Esophagus muscularis mucosa (tissue), 4 donors: Measurements from ENCODE around the gene TMED10. TPM values are rescaled to one million over a fixed set of nuclear protein-coding genes. Genes with fewer than 3 reads are reported as not detected.

Experiments used
- DNase-seq: peaks from one replicate; pipeline ENCODE4 v3.0.0-alpha.2; 2017; ENCODE audit errors: extremely low spot score
- H3K27ac ChIP-seq, 4 donors: fragments of 200-600 bp; sonication (generic); replicated peaks in 1 of 4; 1 replicate in 3 of 4; 2 replicates in 1 of 4; pipeline ENCODE4 v1.5.1; 2016 to 2019; ENCODE audit warnings: mild to moderate bottlenecking in 1 of 4
- H3K27me3 ChIP-seq, 4 donors: fragments of 200-600 bp; sonication (generic); one replicate each; pipeline versions ENCODE4 v1.5.1 to v1.6.0; 2016 to 2019
- H3K36me3 ChIP-seq, 4 donors: fragments of 200-600 bp; sonication (generic); one replicate each; pipeline ENCODE4 v1.5.1; 2016 to 2019
- H3K4me1 ChIP-seq, 4 donors: fragments of 200-600 bp; sonication (generic); one replicate each; pipeline ENCODE4 v1.5.1; 2016 to 2019
- H3K4me3 ChIP-seq, 4 donors: fragments of 200-600 bp; sonication (generic); 1 replicate in 2 of 4; 2 replicates in 2 of 4; pipeline ENCODE4 v1.5.1; 2016 to 2019; ENCODE audit warnings: mild to moderate bottlenecking in 4 of 4, moderate library complexity in 1 of 4
- H3K9me3 ChIP-seq, 4 donors: fragments of 200-600 bp; sonication (generic); 1 replicate in 3 of 4; 2 replicates in 1 of 4; pipeline ENCODE4 v1.5.1; 2016 to 2019
- EP300 ChIP-seq: sonication (generic); formaldehyde crosslinking; IDR thresholded peaks from one replicate; pipeline ENCODE4 v1.6.1; 2017; ENCODE audit warnings: antibody characterized with exemption
- POLR2A ChIP-seq: fragments of 450-650 bp; IDR thresholded peaks from one replicate; pipeline ENCODE4 v1.6.1; 2017; ENCODE audit warnings: antibody characterized with exemption, moderate library complexity, mild to moderate bottlenecking, low read depth
- POLR2AphosphoS5 ChIP-seq, 2 donors: sonication (generic); formaldehyde crosslinking; IDR thresholded peaks; one replicate each; pipeline ENCODE4 v1.6.1; 2017; ENCODE audit warnings: antibody characterized with exemption in 2 of 2
- WGBS: methylation state at CpG from one replicate; pipeline ENCODE4 v1.1.5; 2018; 5-methylcytosine and 5-hydroxymethylcytosine counted together
- intact Hi-C: fragments of 100-400 bp; cut with DNase I; formaldehyde crosslinking; loops from one replicate; pipeline ENCODE4 v1.15.1; 2023
- total RNA-seq, 4 donors: library from RNA; depleted of rRNA; stranded (reverse); fragments of >200 nt; gene quantifications; one replicate each; pipeline versions ENCODE4 v1.1.0 to v1.2.1, GENCODE V29; 2016
- TF ChIP-seq, protein P1 (sequence below), 3 experiments: fragments of 200-600 bp in 2 of 3; fragments of 450-650 bp in 1 of 3; sonication (generic) in 2 of 3; IDR thresholded peaks; one replicate each; pipeline ENCODE4 v1.5.1; 2017 to 2019; ENCODE audit warnings: antibody characterized with exemption in 3 of 3, mild to moderate bottlenecking in 2 of 3, moderate library complexity in 1 of 3

The TMED10 gene
- total RNA-seq, 4 donors from 2014 or later: 115 to 164 (median 129) TPM

DNA sequence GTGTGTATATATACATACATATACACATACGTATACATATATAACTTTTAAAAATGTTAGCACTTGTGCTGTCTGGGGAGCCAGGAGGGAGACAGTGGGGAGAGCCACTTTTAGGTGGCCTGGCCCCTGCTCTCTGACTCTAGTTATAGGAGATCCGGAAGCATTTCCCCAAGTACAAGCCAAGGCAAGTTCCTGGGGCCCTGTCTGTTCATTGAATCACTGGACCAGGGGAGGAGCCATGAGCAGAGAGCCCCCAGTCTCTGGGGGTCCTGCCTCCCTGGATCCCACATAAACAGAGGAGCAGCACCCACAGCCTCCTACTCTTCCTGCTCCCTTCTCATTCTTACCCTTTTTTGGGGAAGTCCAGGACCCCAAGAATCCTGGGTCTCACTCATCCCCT, 45.4 kb upstream of the TMED10 start:
- H3K4me3 ChIP-seq: no peak overlapping the region
- no peaks in the 10 kb centered on the region for H3K27me3 ChIP-seq
- no peaks in the 10 kb centered on the region for H3K9me3 ChIP-seq
- TF ChIP-seq POLR2A (no peak), POLR2AphosphoS5 (IDR thresholded peaks at IDR 0.05) (no peak), EP300 (no peak)
- TF ChIP-seq, protein P1, sequence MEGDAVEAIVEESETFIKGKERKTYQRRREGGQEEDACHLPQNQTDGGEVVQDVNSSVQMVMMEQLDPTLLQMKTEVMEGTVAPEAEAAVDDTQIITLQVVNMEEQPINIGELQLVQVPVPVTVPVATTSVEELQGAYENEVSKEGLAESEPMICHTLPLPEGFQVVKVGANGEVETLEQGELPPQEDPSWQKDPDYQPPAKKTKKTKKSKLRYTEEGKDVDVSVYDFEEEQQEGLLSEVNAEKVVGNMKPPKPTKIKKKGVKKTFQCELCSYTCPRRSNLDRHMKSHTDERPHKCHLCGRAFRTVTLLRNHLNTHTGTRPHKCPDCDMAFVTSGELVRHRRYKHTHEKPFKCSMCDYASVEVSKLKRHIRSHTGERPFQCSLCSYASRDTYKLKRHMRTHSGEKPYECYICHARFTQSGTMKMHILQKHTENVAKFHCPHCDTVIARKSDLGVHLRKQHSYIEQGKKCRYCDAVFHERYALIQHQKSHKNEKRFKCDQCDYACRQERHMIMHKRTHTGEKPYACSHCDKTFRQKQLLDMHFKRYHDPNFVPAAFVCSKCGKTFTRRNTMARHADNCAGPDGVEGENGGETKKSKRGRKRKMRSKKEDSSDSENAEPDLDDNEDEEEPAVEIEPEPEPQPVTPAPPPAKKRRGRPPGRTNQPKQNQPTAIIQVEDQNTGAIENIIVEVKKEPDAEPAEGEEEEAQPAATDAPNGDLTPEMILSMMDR (IDR thresholded peaks at IDR 0.05): no peak
- no peak overlapping the region for H3K27ac ChIP-seq
- intact Hi-C loops: no loop called here
- WGBS: 87% methylated on average over 2 of the region's 2 CpGs
- no peak for DNase-seq
- H3K36me3 ChIP-seq: no peaks in the 10 kb centered on the region
- peaks cover 0 to 6% (median 0%) of the 10 kb centered on the region in 4 donors for H3K4me1 ChIP-seq

GRCh38 chr14:75220156-75220555, 43.7 kb upstream of the TMED10 start:
- 75% methylated on average over 8 of the region's 9 CpGs for WGBS
- Histone ChIP-seq H3K27me3 (no peaks in the 10 kb centered on the region), H3K4me3 (no peak overlapping the region), H3K36me3 (no peaks in the 10 kb centered on the region), H3K27ac (no peak overlapping the region), H3K9me3 (no peaks in the 10 kb centered on the region), H3K4me1 (peaks cover 0 to 6% (median 0%) of the 10 kb centered on the region in 4 donors)
- intact Hi-C loops: no loop called here
- DNase-seq: no peak
- TF ChIP-seq EP300: no peak
- TF ChIP-seq POLR2AphosphoS5 (IDR thresholded peaks at IDR 0.05): no peak
- TF ChIP-seq POLR2A: no peak
- TF ChIP-seq, protein P1 (IDR thresholded peaks at IDR 0.05): no peak

DNA sequence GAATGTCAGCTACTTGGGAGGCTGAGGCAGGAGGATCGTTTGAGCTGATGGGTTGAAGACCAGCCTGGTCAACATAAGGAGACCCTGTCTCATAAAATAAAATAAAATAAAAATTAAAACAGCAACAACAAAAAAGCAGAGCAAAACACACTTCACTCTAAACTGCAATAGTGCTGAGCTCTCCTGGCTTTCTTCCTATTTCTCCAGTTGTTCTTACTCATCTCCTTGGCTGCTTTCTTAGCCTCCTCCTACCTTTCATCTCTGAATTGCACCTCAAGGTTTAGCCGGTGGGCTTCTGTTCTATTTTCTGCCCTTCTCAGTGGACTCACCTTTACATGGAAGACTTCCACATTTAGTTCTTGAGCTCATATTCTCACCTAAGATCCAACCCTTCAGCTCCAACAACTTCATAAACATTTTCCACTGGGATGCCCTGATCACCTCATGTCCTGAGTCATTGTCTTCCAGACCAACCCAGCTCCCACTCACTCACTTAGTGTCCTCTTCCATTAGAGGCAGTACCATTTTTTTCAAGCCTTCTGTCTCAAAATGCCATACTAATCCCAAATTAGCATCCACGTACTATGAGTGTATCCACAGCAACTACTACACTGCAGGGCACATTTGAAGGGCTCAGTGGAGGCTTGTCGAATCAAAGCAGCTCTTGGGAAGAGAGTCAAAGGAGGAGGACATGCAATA, 41.2 kb upstream of the TMED10 start:
- DNase-seq: no peak
- TF ChIP-seq POLR2AphosphoS5 (IDR thresholded peaks at IDR 0.05) (no peak), EP300 (no peak), POLR2A (no peak)
- TF ChIP-seq, protein P1 (IDR thresholded peaks at IDR 0.05): no peak
- H3K36me3 ChIP-seq: no peaks in the 10 kb centered on the region
- H3K27me3 ChIP-seq: no peaks in the 10 kb centered on the region
- H3K4me1 ChIP-seq: peaks cover 0 to 3% (median 0%) of the 10 kb centered on the region in 4 donors
- intact Hi-C loops: no loop called here
- H3K4me3 ChIP-seq: no peak overlapping the region
- WGBS: 74% methylated on average over 4 of the region's 4 CpGs
- no peak overlapping the region for H3K27ac ChIP-seq
- H3K9me3 ChIP-seq: no peaks in the 10 kb centered on the region

GRCh38 chr14:75216427-75217006, 40.1 kb upstream of the TMED10 start:
- Histone ChIP-seq H3K27me3 (no peaks in the 10 kb centered on the region), H3K9me3 (no peaks in the 10 kb centered on the region), H3K36me3 (no peaks in the 10 kb centered on the region), H3K4me1 (no peaks in the 10 kb centered on the region), H3K27ac (no peak overlapping the region), H3K4me3 (no peak overlapping the region)
- WGBS: 89% methylated on average over 6 of the region's 6 CpGs
- DNase-seq: no peak
- intact Hi-C loops: no loop called here
- TF ChIP-seq, protein P1 (IDR thresholded peaks at IDR 0.05): no peak
- no peak for TF ChIP-seq EP300
- TF ChIP-seq POLR2AphosphoS5 (IDR thresholded peaks at IDR 0.05): no peak
- no peak for TF ChIP-seq POLR2A
